PC-3 (cell line): ENCODE results near the gene KAZN. TPM values are rescaled to one million over a fixed set of nuclear protein-coding genes. Genes with fewer than 3 reads are reported as not detected.

Source experiments
- ATAC-seq: fragments of 200-7000 bp; cut with Tn5 transposase; 2 replicates; pipeline ENCODE4 v1.9.1; 2020; ENCODE audit warnings: mild to moderate bottlenecking, moderate library complexity
- BruUV-seq: library from RNA; stranded (reverse); fragments of 400-500 nt; replicated peaks from 2 replicates; lab custom pipeline; 2021; lab: Mats Ljungman, UMichigan
- CTCF ChIA-PET: fragments of 300-600 bp; sonication (Branson Sonifier 250); formaldehyde crosslinking; loops from one replicate; lab custom pipeline; 2022; ENCODE audit warnings: antibody characterized with exemption; lab: Charles Lee
- POLR2A ChIA-PET: fragments of 300-600 bp; sonication (Branson Sonifier 250); formaldehyde crosslinking; loops from one replicate; lab custom pipeline; 2022; ENCODE audit warnings: antibody characterized with exemption; ENCODE audit not compliant: unreplicated experiment; lab: Charles Lee
- DNase-seq: peaks from one replicate; pipeline ENCODE4 v3.0.0-alpha.2; 2015
- H2AFZ ChIP-seq: fragments of 300-600 bp; sonication (generic); 2 replicates; pipeline ENCODE4 v1.6.0; 2016; ENCODE audit warnings: antibody characterized with exemption, low read length
- H3F3A ChIP-seq: fragments of 300-600 bp; sonication (generic); one replicate; pipeline ENCODE4 v1.6.0; 2017; ENCODE audit warnings: antibody characterized with exemption, low read length, control low read depth, mild to moderate bottlenecking; ENCODE audit not compliant: unreplicated experiment
- H3K27ac ChIP-seq: fragments of 300-600 bp; sonication (generic); 2 replicates; pipeline ENCODE4 v1.5.1; 2016; ENCODE audit warnings: mild to moderate bottlenecking, low read length
- H3K27me3 ChIP-seq: fragments of 300-600 bp; sonication (generic); 2 replicates; pipeline ENCODE4 v1.6.1; 2016; ENCODE audit warnings: low read length, mixed read lengths
- H3K36me3 ChIP-seq: fragments of 300-600 bp; sonication (generic); 2 replicates; pipeline ENCODE4 v1.6.1; 2016; ENCODE audit warnings: low read depth, mixed run types, low read length, mixed read lengths
- H3K4me1 ChIP-seq: fragments of 300-600 bp; sonication (generic); 2 replicates; pipeline ENCODE4 v1.5.1; 2016; ENCODE audit warnings: low read length; ENCODE audit not compliant: insufficient read depth
- H3K4me2 ChIP-seq: fragments of 300-600 bp; sonication (generic); 2 replicates; pipeline ENCODE4 v1.6.0; 2016; ENCODE audit warnings: low read length
- H3K4me3 ChIP-seq: fragments of 300-600 bp; sonication (generic); 2 replicates; pipeline ENCODE4 v1.5.1; 2016; ENCODE audit warnings: mild to moderate bottlenecking, low read length, mixed read lengths
- H3K79me2 ChIP-seq: fragments of 300-600 bp; sonication (generic); 2 replicates; pipeline ENCODE4 v1.6.1; 2017; ENCODE audit warnings: low read length, mixed read lengths
- H3K9ac ChIP-seq: fragments of 300-600 bp; sonication (generic); 2 replicates; pipeline ENCODE4 v1.6.0; 2016; ENCODE audit warnings: mild to moderate bottlenecking, low read length
- H3K9me2 ChIP-seq: fragments of 300-600 bp; sonication (generic); replicated peaks from 2 replicates; pipeline ENCODE4 v1.6.1; 2016; ENCODE audit warnings: mixed run types, low read length, mixed read lengths
- H3K9me3 ChIP-seq: fragments of 300-600 bp; sonication (generic); 2 replicates; pipeline ENCODE4 v1.6.1; 2016; ENCODE audit warnings: low read length, mixed read lengths
- H4K20me1 ChIP-seq: fragments of 300-600 bp; sonication (generic); 2 replicates; pipeline ENCODE4 v1.6.1; 2016; ENCODE audit warnings: low read length, mixed read lengths
- EZH2 ChIP-seq: fragments of 300-600 bp; sonication (generic); IDR thresholded peaks from one replicate; pipeline ENCODE4 v1.6.1; 2017; ENCODE audit warnings: antibody characterized with exemption, mild to moderate bottlenecking, low read length; ENCODE audit not compliant: unreplicated experiment
- EZH2phosphoT487 ChIP-seq: fragments of 300-600 bp; sonication (generic); IDR thresholded peaks from 2 replicates; pipeline ENCODE4 v1.6.1; 2018; ENCODE audit warnings: mild to moderate bottlenecking, antibody characterized with exemption, low read length, borderline replicate concordance
- intact Hi-C: fragments of 100-400 bp; cut with micrococcal nuclease; formaldehyde crosslinking; loops from 2 replicates; pipeline ENCODE4 v1.9.0; 2023
- total RNA-seq: library from RNA; depleted of rRNA; stranded (reverse); fragments of >200 nt; gene quantifications from 2 replicates; pipeline ENCODE4 v1.2.3, GENCODE V29; 2014
- TF ChIP-seq, protein P1 (sequence below): fragments of 300-600 bp; sonication (generic); conservative IDR thresholded peaks from 2 replicates; pipeline ENCODE4 v1.5.1; 2017; ENCODE audit warnings: antibody characterized with exemption, low read depth, mild to moderate bottlenecking, low read length

Gene KAZN
- total RNA-seq, 1 experiment from 2014 or later, result 2.0 TPM

DNA sequence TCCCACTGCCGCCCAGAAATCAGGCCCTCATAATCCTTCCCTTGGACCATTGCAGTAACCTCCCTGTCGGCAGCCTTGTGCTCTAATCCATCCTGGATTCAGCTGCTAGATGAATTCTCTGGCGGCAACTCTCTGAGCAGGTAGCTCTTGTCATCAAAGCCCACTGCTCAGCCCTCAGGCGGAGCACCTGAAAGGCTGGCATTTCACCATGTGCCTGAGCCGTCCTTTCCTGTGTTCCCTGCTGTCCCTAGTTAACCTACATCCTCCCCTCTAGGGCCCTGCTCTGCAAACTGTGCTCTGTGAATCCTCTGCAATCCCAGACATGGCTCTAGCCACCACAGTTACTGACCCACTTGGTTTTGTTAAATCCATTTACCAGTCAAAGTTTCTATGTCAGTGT lies 118.0 kb downstream of the KAZN start:
- TF ChIP-seq EZH2 (no peak), EZH2phosphoT487 (no peak)
- TF ChIP-seq, protein P1, sequence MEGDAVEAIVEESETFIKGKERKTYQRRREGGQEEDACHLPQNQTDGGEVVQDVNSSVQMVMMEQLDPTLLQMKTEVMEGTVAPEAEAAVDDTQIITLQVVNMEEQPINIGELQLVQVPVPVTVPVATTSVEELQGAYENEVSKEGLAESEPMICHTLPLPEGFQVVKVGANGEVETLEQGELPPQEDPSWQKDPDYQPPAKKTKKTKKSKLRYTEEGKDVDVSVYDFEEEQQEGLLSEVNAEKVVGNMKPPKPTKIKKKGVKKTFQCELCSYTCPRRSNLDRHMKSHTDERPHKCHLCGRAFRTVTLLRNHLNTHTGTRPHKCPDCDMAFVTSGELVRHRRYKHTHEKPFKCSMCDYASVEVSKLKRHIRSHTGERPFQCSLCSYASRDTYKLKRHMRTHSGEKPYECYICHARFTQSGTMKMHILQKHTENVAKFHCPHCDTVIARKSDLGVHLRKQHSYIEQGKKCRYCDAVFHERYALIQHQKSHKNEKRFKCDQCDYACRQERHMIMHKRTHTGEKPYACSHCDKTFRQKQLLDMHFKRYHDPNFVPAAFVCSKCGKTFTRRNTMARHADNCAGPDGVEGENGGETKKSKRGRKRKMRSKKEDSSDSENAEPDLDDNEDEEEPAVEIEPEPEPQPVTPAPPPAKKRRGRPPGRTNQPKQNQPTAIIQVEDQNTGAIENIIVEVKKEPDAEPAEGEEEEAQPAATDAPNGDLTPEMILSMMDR, result no peak
- BruUV-seq, result no TSS peak
- Histone ChIP-seq H3K79me2 (no peaks in the 10 kb centered on the region), H3K4me3 (no peak overlapping the region), H3K36me3 (no peaks in the 10 kb centered on the region), H3K27me3 (no peaks in the 10 kb centered on the region), H3K4me2 (no peak overlapping the region), H3K4me1 (no peaks in the 10 kb centered on the region), H3K27ac (no peak overlapping the region), H3K9me2 (no peaks in the 10 kb centered on the region), H3K9me3 (no peaks in the 10 kb centered on the region), H4K20me1 (no peaks in the 10 kb centered on the region), H3F3A (no peaks in the 10 kb centered on the region), H2AFZ (no peak overlapping the region), H3K9ac (no peak overlapping the region)
- CTCF ChIA-PET, result no interaction called here
- ATAC-seq, result no peak
- DNase-seq, result no peak
- intact Hi-C loops, result no loop called here
- POLR2A ChIA-PET, result no interaction called here

DNA sequence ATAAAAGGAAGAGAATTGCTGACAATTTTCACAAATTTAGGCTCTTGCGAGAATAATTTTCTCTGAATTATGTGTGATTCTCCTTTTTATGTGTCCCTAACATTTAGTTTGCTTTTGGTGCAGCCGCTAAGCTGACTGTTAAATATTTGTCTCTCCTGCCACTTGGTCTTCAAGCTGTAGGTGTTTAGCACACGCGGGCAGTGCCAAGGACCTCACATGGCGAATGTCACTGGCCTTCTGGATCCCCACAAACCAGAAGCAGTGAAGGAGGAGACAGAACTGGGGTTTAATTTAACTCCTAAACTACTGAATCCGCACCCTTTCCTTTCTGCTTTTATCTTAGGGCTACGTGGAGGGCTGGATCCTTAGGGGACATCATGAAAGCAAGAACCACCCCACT lies 120.0 kb downstream of the KAZN start:
- no peak overlapping the region for H3K4me3 ChIP-seq
- POLR2A ChIA-PET, result no interaction called here
- no peaks in the 10 kb centered on the region for H3K27me3 ChIP-seq
- intact Hi-C loops, result no loop called here
- no peaks in the 10 kb centered on the region for H4K20me1 ChIP-seq
- H3K9me3 ChIP-seq, result no peaks in the 10 kb centered on the region
- H3K4me1 ChIP-seq, result peaks cover under 1% of the 10 kb centered on the region; the same call in 1 of the 2 replicates
- H3K27ac ChIP-seq, result no peak overlapping the region
- CTCF ChIA-PET, result no interaction called here
- no peaks in the 10 kb centered on the region for H3K36me3 ChIP-seq
- no peak overlapping the region for H3K9ac ChIP-seq
- no peaks in the 10 kb centered on the region for H3K9me2 ChIP-seq
- DNase-seq (no peak), ATAC-seq (no peak)
- H3K4me2 ChIP-seq, result no peak overlapping the region
- BruUV-seq, result no TSS peak
- no peak for TF ChIP-seq EZH2phosphoT487
- TF ChIP-seq EZH2, result no peak
- TF ChIP-seq, protein P1, result no peak
- no peak overlapping the region for H2AFZ ChIP-seq
- H3F3A ChIP-seq, result no peaks in the 10 kb centered on the region
- H3K79me2 ChIP-seq, result no peaks in the 10 kb centered on the region

DNA sequence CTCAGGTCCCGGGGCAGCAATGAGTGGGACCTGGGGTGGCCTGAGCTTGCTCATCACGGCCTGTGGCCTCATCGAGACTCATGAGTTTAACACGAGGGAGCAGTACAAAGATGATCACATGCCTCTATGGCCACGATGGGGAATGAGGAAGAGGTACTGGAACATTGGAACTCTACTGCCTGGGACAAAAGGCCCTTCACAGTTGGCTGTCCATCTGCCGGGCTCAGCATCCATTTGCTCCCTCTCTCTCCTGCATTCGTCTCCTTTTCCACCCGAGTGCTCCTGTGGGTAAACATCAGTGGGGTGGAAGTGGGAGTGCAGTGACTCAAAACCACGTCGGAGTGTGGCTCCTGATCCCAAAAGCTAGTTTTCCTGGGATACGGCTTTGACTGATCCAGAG lies 124.9 kb downstream of the KAZN start:
- Histone ChIP-seq H3K27me3 (no peaks in the 10 kb centered on the region), H3K79me2 (no peaks in the 10 kb centered on the region), H3F3A (no peaks in the 10 kb centered on the region), H3K9me2 (no peaks in the 10 kb centered on the region), H3K36me3 (no peaks in the 10 kb centered on the region), H2AFZ (no peak overlapping the region), H3K27ac (no peak overlapping the region), H3K9me3 (no peaks in the 10 kb centered on the region), H3K9ac (no peak overlapping the region), H3K4me3 (no peak overlapping the region), H4K20me1 (no peaks in the 10 kb centered on the region), H3K4me2 (peak overlapping the region; percentile 50; the same call in 1 of the 2 replicates), H3K4me1 (peaks cover 21% of the 10 kb centered on the region)
- ATAC-seq (no peak), DNase-seq (no peak)
- ChIA-PET POLR2A (no interaction called here), CTCF (interaction anchor here (0.6 kb wide), 1 partner anchor 25 kb away, joined by 3 read pairs; no protein-coding TSS in a partner anchor)
- TF ChIP-seq EZH2, result no peak
- TF ChIP-seq EZH2phosphoT487, result no peak
- TF ChIP-seq, protein P1, result no peak
- no TSS peak for BruUV-seq
- intact Hi-C loops, result no loop called here
